HepG2 (cell line): Measurements from ENCODE around the gene RBSN. TPM values are rescaled to one million over a fixed set of nuclear protein-coding genes. Genes with fewer than 3 reads are reported as not detected.

Experiments used
- BATF2 ChIP-seq: sonication (generic); formaldehyde crosslinking; IDR thresholded peaks from 2 replicates; pipeline ENCODE4 v1.8.0; 2022; ENCODE audit warnings: mild to moderate bottlenecking, missing genetic modification reagents, moderate library complexity
- CBX1 ChIP-seq: IDR thresholded peaks from one replicate; pipeline ENCODE4 v1.6.1; 2016; ENCODE audit warnings: antibody characterized with exemption, low read depth
- CREM ChIP-seq, 2 experiments: sonication (generic) in 1 of 2; formaldehyde crosslinking in 1 of 2; IDR thresholded peaks; 2 replicates each; pipeline versions ENCODE4 v1.4.0 to v1.6.1; 2016 to 2020; ENCODE audit warnings: antibody characterized with exemption in 1 of 2, mild to moderate bottlenecking in 1 of 2, missing genetic modification reagents in 1 of 2
- DBP ChIP-seq: sonication (generic); formaldehyde crosslinking; IDR thresholded peaks from 2 replicates; pipeline ENCODE4 v1.4.0; 2020; ENCODE audit warnings: missing genetic modification reagents; ENCODE audit errors: not compliant biosample characterization
- EP300 ChIP-seq, 3 experiments: sonication (generic) in 1 of 3; formaldehyde crosslinking in 1 of 3; IDR thresholded peaks; 2 replicates each; pipeline versions ENCODE4 v1.5.1 to v1.6.1; 2011 to 2020; ENCODE audit warnings: low read depth in 2 of 3, low read length in 2 of 3, borderline replicate concordance in 1 of 3, improper control_type of control experiment in 1 of 3, mild to moderate bottlenecking in 1 of 3, missing genetic modification reagents in 1 of 3, moderate library complexity in 1 of 3
- FOXK1 ChIP-seq: sonication (generic); formaldehyde crosslinking; IDR thresholded peaks from 2 replicates; pipeline ENCODE4 v1.4.0; 2020; ENCODE audit warnings: low read depth, missing genetic modification reagents, borderline replicate concordance
- FOXP4 ChIP-seq: sonication (generic); formaldehyde crosslinking; IDR thresholded peaks from 2 replicates; pipeline ENCODE4 v1.4.0; 2020; ENCODE audit warnings: missing genetic modification reagents
- ISX ChIP-seq: sonication (generic); formaldehyde crosslinking; conservative IDR thresholded peaks from 2 replicates; pipeline ENCODE4 v1.5.0; 2020; ENCODE audit warnings: missing genetic modification reagents
- KAT8 ChIP-seq: IDR thresholded peaks from 2 replicates; pipeline ENCODE4 v1.6.1; 2016; ENCODE audit warnings: missing genetic modification reagents, missing compliant biosample characterization
- KLF12 ChIP-seq: sonication (generic); formaldehyde crosslinking; IDR thresholded peaks from 2 replicates; pipeline ENCODE4 v1.4.0; 2020; ENCODE audit warnings: missing genetic modification reagents, borderline replicate concordance
- MAF1 ChIP-seq: sonication (generic); formaldehyde crosslinking; IDR thresholded peaks from 2 replicates; pipeline ENCODE4 v1.5.0; 2020; ENCODE audit warnings: missing genetic modification reagents, borderline replicate concordance
- SUZ12 ChIP-seq: fragments of 150-350 bp; IDR thresholded peaks from 2 replicates; pipeline ENCODE4 v1.6.1; 2014; ENCODE audit warnings: low read depth, low read length
- TFE3 ChIP-seq: IDR thresholded peaks from 2 replicates; pipeline ENCODE4 v1.6.1; 2016
- WIZ ChIP-seq: sonication (generic); formaldehyde crosslinking; IDR thresholded peaks from 2 replicates; pipeline ENCODE4 v1.5.1; 2020; ENCODE audit warnings: mild to moderate bottlenecking, missing genetic modification reagents
- YEATS4 ChIP-seq: sonication (generic); formaldehyde crosslinking; IDR thresholded peaks from 2 replicates; pipeline ENCODE4 v1.4.0; 2020; ENCODE audit warnings: missing genetic modification reagents, borderline replicate concordance
- ZNF10 ChIP-seq: sonication (generic); formaldehyde crosslinking; IDR thresholded peaks from 2 replicates; pipeline ENCODE4 v1.4.0; 2020; ENCODE audit warnings: mild to moderate bottlenecking, low read depth, missing genetic modification reagents, borderline replicate concordance
- ZNF121 ChIP-seq: sonication (generic); formaldehyde crosslinking; IDR thresholded peaks from 2 replicates; pipeline ENCODE4 v1.5.0; 2020; ENCODE audit warnings: mild to moderate bottlenecking, missing genetic modification reagents
- ZNF766 ChIP-seq: sonication (generic); formaldehyde crosslinking; IDR thresholded peaks from 2 replicates; pipeline ENCODE4 v1.5.0; 2020; ENCODE audit warnings: missing genetic modification reagents, borderline replicate concordance
- polyA plus RNA-seq, 8 experiments: library from polyadenylated mRNA; depleted of rRNA in 3 of 8; stranded (reverse) in 7 of 8; unstranded in 1 of 8; fragments of >200 nt; fragmentation: Illumina TruSeq in 4 of 8; extraction: Trizol in 4 of 8; gene quantifications; 2 replicates each; pipeline versions ENCODE4 v1.2.1 to v1.2.3, GENCODE V29; 2011 to 2016; ENCODE audit warnings: low read depth in 4 of 8, missing spikeins in 1 of 8, mixed read lengths in 1 of 8; ENCODE audit not compliant: insufficient read depth in 1 of 8
- total RNA-seq, 5 experiments: library from RNA; depleted of rRNA; stranded (reverse); fragments of >200 nt; fragmentation: Illumina TruSeq; extraction: Trizol; gene quantifications; 2 replicates each; pipeline ENCODE4 v1.2.3, GENCODE V29; 2016; ENCODE audit warnings: low read depth in 1 of 5
- TF ChIP-seq, protein P1 (sequence below): conservative IDR thresholded peaks from 2 replicates; pipeline ENCODE4 v1.6.1; 2018; ENCODE audit warnings: missing genetic modification reagents
- TF ChIP-seq, protein P2 (sequence below): sonication (generic); formaldehyde crosslinking; IDR thresholded peaks from 2 replicates; pipeline ENCODE4 v1.5.0; 2020; ENCODE audit warnings: missing genetic modification reagents

RBSN gene
- total and polyA plus RNA-seq, 2 of the 13 experiments (the other 11 are each of a cell fraction or from before 2014, with no cell fraction given) = 7.9 to 11.8 TPM

- TF ChIP-seq BATF2 = no peak
- TF ChIP-seq WIZ (CRISPR knock-in tag) = no peak
- TF ChIP-seq CREM (IDR thresholded peaks at IDR 0.05) = peak; percentile 36; the same call in 1 of the 2 replicates
- no peak for TF ChIP-seq CREM (CRISPR knock-in tag; IDR thresholded peaks at IDR 0.05)
- TF ChIP-seq ZNF766 (CRISPR knock-in tag) = 0 out of 2 replicates have a peak, but pooled peaks have one; percentile 43
- TF ChIP-seq MAF1 = no peak
- no peak for TF ChIP-seq ZNF10 (CRISPR knock-in tag)
- TF ChIP-seq, protein P1, sequence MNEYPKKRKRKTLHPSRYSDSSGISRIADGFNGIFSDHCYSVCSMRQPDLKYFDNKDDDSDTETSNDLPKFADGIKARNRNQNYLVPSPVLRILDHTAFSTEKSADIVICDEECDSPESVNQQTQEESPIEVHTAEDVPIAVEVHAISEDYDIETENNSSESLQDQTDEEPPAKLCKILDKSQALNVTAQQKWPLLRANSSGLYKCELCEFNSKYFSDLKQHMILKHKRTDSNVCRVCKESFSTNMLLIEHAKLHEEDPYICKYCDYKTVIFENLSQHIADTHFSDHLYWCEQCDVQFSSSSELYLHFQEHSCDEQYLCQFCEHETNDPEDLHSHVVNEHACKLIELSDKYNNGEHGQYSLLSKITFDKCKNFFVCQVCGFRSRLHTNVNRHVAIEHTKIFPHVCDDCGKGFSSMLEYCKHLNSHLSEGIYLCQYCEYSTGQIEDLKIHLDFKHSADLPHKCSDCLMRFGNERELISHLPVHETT (CRISPR knock-in tag) = no peak
- TF ChIP-seq TFE3 (CRISPR knock-in tag) = peak; percentile 73
- peak; percentile 77; the same call in 1 of the 2 replicates for TF ChIP-seq YEATS4
- no peak for TF ChIP-seq ISX (CRISPR knock-in tag)
- TF ChIP-seq EP300 (IDR thresholded peaks at IDR 0.05; ENCODE audit: low read depth in 2 of 2, low read length in 2 of 2) = peak in 1 of 2 experiments; percentile 78; a peak in 3 of 4 replicates
- peak; percentile 59; the same call in 1 of the 2 replicates for TF ChIP-seq EP300 (CRISPR knock-in tag; IDR thresholded peaks at IDR 0.05; ENCODE audit: borderline replicate concordance)
- TF ChIP-seq FOXP4 (CRISPR knock-in tag) = peak; percentile 71; the same call in 1 of the 2 replicates
- peak; percentile 54; the same call in 1 of the 2 replicates for TF ChIP-seq KLF12 (CRISPR knock-in tag)
- peak; percentile 57 for TF ChIP-seq KAT8 (CRISPR knock-in tag)
- TF ChIP-seq CBX1 = no peak
- TF ChIP-seq, protein P2, sequence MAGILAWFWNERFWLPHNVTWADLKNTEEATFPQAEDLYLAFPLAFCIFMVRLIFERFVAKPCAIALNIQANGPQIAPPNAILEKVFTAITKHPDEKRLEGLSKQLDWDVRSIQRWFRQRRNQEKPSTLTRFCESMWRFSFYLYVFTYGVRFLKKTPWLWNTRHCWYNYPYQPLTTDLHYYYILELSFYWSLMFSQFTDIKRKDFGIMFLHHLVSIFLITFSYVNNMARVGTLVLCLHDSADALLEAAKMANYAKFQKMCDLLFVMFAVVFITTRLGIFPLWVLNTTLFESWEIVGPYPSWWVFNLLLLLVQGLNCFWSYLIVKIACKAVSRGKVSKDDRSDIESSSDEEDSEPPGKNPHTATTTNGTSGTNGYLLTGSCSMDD (CRISPR knock-in tag) = no peak
- no peak for TF ChIP-seq ZNF121
- no peak for TF ChIP-seq SUZ12
- TF ChIP-seq FOXK1 (CRISPR knock-in tag) = no peak; the same call in 1 of the 2 replicates
- TF ChIP-seq DBP (CRISPR knock-in tag) = no peak
Measured at GRCh38 chr3:15107075-15107947, 8.4 kb upstream of the RBSN start (continued).
